Fibroblast of pulmonary artery (primary cell): Measurements from ENCODE around the gene OSM.

ENCODE experiments used
- DNase-seq: peaks from one replicate; pipeline ENCODE4 v3.0.0-alpha.2; 2010; ENCODE audit warnings: low read depth
- H3K4me3 ChIP-seq: replicated peaks from 2 replicates; pipeline ENCODE4 v1.5.1; 2011; ENCODE audit warnings: low read depth, mild to moderate bottlenecking, control low read depth, low read length, moderate library complexity
- TF ChIP-seq, protein P1 (sequence below): IDR thresholded peaks from 2 replicates; pipeline ENCODE4 v1.5.1; 2011; ENCODE audit warnings: mild to moderate bottlenecking, control low read depth, low read length, inconsistent platforms; ENCODE audit errors: missing control alignments

Gene OSM

DNA sequence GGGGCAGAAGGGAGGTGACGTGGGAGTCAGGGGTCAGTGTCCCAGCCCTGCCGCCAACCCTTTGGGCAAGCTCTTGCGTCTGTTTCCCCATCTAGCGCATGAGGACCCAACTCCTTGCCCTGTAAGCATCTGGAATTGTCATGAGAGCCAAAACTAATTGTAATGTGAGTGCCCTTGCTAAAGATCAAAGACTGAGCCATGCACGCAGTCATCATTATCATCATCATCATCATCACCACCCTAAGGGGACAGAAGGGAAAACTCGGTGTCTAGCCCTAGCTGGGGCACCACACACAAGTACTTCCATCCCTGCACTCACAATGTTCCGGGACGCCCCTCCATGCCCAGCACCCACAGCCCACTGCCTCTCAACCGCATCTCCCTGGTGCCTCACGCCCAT, 22.6 kb downstream of the OSM start:
- no peak overlapping the region for H3K4me3 ChIP-seq
- DNase-seq, result no peak
- TF ChIP-seq, protein P1, sequence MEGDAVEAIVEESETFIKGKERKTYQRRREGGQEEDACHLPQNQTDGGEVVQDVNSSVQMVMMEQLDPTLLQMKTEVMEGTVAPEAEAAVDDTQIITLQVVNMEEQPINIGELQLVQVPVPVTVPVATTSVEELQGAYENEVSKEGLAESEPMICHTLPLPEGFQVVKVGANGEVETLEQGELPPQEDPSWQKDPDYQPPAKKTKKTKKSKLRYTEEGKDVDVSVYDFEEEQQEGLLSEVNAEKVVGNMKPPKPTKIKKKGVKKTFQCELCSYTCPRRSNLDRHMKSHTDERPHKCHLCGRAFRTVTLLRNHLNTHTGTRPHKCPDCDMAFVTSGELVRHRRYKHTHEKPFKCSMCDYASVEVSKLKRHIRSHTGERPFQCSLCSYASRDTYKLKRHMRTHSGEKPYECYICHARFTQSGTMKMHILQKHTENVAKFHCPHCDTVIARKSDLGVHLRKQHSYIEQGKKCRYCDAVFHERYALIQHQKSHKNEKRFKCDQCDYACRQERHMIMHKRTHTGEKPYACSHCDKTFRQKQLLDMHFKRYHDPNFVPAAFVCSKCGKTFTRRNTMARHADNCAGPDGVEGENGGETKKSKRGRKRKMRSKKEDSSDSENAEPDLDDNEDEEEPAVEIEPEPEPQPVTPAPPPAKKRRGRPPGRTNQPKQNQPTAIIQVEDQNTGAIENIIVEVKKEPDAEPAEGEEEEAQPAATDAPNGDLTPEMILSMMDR, result no peak

DNA sequence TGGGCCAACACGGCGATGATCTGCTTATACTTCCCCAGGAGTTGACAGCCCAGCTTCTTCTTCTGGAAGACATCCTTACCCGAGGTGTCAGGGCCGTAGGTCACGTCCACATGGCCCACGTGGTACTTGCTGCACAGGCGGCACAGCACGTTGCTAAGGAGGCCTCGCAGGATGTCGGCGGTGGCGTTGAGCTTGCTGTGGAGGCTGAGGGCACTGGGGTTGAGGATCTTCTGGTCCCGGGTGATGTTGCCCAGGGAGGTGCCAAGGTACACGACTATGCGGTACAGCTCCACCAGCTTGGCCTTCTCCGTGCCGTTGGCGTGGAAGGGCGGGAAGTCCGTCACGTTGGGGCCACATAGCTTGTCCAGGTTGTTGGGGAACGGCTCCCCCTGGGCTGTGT, 23.0 kb downstream of the OSM start:
- TF ChIP-seq, protein P1, result no peak
- no peak for DNase-seq
- no peak overlapping the region for H3K4me3 ChIP-seq

DNA sequence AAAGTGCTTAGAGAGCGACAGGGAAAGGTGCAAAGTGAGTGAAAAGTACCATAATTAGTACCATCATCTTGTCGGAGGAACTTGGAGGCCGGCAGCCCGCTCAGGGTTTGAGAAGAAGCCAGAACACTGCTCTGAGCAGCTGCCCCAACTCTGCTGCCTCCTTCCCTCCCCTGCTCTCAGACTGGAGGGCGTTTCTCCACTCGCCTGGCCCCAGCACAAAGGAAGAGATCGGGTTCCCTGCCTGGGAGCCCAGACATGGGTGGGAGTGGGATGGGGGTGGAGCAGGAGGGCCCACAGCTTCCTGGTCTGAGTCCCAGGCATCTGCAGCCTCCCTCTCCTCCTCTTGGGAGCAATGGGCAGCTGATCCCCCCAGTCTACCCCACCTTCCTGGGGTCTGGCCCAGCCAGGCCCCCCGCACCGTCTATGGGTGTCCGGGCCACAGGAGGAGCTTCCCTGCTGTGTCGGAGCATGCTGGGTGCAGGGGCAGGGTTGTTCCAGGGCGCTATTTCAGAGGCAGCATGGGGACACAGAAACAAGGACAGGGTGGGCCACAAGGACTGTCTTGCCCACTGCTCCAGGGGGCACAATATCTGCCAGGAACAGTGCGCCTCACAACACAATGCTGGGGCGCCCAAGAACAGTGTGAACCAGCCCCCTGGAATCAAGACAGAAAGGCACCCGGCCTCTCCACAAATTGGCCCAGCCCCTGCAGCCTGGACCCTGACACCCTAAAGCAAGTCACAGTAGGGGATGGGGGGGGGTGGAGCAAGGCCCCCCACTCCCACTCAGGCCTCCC, 24.9 kb downstream of the OSM start:
- TF ChIP-seq, protein P1, result no peak
- no peak for DNase-seq

DNA sequence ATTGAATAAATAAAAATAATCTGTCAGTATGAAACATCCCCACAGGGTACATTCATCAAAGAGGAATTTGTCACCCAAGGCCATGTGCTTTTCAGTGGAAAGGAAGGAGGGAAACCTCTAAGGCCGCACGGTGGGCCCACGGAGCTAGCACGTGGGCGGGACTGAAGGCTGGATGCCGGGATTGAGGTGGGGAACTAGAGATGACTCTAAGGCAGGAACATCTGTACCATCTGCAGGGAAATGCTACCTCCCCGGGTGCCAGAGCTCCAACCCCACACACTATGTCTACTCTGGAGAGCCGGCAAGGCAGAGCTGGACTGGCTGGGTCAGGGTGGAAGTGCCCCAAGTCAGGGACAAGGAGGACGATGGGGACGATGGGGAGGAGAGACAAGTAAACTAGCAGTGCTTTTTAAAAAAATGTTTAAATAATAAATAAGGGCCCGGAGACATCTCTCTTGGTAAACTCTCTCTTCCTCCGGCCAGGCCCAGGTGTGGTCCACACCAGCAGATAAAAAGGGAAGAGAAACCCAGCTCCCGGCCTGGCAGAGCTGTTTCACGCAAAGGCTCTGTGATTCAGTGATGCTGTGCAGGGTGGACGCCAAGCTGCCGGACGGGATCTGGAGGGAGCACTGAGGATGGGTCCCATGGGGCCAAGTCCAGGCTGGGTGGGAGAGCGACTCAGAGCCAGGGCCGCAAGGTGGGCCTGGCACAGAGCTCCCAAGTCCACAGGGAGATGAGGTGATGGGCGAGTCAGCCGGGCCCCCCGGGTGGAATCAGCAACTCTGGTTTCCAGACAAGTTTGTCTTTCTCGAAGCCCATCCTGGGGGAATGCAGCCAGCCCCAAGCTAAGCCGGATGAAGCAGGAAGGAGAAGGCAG, 25.9 kb downstream of the OSM start:
- DNase-seq, result no peak
- no peak overlapping the region for H3K4me3 ChIP-seq
- TF ChIP-seq, protein P1, result no peak

More for the DNA sequence above, 24.9 kb downstream of the OSM start:
- H3K4me3 ChIP-seq, result no peak overlapping the region

DNA sequence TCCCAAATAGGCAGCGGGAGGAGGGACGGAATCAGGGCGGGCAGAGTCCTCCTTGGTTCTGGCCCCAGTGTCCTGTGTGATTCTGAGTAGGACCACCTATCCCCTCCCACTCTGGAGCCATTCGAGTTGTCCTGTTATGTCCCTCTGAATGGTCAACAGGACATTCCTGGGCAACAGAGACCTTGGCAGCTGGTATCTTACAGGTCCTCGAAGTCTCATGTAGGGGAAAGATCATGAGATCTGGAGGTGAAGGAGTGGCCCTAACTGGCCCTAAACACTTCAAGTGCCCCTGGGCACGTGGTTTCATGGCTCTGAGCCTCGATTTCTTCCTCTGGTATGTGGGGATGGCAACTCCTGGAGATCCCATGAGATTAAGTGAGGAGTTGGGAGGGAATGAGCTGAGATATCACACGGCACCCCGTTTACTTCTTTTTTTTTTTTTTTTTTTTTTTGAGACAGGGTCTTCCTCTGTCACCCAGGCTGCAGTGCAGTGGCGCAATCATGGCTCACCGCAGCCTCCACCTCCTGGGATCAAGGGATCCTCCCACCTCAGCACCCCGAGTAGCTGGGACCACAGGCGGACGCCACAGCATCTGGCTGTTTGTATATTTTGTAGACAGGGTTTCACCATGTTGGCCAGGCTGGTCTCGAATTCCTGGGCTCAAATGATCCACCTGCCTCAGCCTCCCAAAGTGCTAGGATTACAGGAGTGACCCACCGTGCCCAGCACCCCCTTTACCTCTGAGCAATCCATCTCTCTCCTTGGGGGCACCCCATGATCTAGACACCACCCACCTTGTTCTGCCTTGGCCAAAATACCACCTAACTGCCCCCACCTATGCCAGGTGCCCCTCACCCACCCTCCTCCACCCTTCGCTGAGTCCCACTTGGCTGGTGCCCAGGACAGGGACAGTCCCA, 26.9 kb downstream of the OSM start:
- TF ChIP-seq, protein P1, result no peak
- DNase-seq, result no peak
- H3K4me3 ChIP-seq, result no peak overlapping the region

DNA sequence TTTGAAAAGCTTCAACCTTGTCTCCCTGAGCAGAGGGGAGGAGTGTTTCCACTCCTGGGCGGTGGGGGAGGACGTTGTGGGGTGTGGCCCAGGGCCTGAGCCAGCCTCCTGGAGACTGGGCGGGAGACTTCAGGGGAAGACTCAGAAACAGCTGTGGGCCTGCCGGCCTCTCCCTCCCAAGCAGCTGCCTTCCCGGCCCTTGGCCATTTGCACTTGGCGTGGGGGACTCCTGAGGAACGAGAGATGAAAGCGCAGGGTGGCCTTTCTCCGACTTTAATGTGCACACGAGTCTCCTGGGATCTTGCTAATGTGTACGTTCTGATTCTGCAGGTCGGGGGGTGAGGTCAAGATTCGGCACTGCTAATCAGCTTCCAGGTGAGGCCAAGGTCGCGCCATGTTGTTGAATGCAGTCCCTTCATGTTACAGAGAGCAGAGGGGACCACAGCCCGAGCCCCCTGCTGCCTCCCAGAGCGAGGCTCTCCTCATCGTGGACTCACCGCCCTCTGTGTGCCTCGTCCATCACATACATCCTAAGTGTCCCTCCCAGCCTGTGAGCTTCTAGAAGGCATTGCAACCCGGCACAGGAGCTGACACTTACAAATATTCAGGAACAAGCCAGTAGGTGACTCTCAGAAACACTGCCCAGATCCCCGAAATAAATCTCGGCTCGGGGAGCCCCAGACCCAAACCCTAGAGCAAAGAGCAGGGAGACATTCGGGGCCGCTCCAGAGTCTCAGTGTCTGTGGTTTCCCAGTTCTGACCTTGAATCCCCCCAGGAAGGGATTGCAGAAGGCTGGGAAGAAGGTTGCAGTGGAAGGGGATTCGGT, 27.8 kb downstream of the OSM start:
- no peak overlapping the region for H3K4me3 ChIP-seq
- TF ChIP-seq, protein P1, result no peak
- DNase-seq, result peak; percentile 72
